Vagina (tissue), 2 donors: ENCODE data around the gene HIVEP2.

Source experiments
- CTCF ChIP-seq, 3 experiments: fragments of 450-650 bp in 2 of 3; fragments of 200-600 bp in 1 of 3; sonication (generic) in 1 of 3; IDR thresholded peaks; one replicate each; pipeline ENCODE4 v1.5.1; 2017 to 2019; ENCODE audit warnings: antibody characterized with exemption in 3 of 3, mild to moderate bottlenecking in 2 of 3, moderate library complexity in 2 of 3
- POLR2A ChIP-seq, 2 donors: fragments of 450-650 bp; IDR thresholded peaks; one replicate each; pipeline ENCODE4 v1.6.1; 2017; ENCODE audit warnings: antibody characterized with exemption in 2 of 2, mild to moderate bottlenecking in 2 of 2, moderate library complexity in 2 of 2
- POLR2AphosphoS5 ChIP-seq, 2 donors: sonication (generic); formaldehyde crosslinking; IDR thresholded peaks; one replicate each; pipeline ENCODE4 v1.9.0; 2017; ENCODE audit warnings: antibody characterized with exemption in 2 of 2, mild to moderate bottlenecking in 2 of 2, low read depth in 1 of 2; ENCODE audit not compliant: insufficient read depth in 1 of 2

GRCh38 chr6:142848976-142849375 is 96.0 kb downstream of the HIVEP2 start:
- TF ChIP-seq CTCF (IDR thresholded peaks at IDR 0.05) (no peak), POLR2AphosphoS5 (IDR thresholded peaks at IDR 0.05; ENCODE audit: insufficient read depth in 1 of 2, low read depth in 1 of 2) (no peak), POLR2A (IDR thresholded peaks at IDR 0.05) (no peak)
